ENCODE measurements around the gene TTLL8. TPM values are rescaled to one million over a fixed set of nuclear protein-coding genes. Genes with fewer than 3 reads are reported as not detected.

Gene TTLL8
- total RNA-seq, 1 experiment from 2014 or later = not detected

DNA sequence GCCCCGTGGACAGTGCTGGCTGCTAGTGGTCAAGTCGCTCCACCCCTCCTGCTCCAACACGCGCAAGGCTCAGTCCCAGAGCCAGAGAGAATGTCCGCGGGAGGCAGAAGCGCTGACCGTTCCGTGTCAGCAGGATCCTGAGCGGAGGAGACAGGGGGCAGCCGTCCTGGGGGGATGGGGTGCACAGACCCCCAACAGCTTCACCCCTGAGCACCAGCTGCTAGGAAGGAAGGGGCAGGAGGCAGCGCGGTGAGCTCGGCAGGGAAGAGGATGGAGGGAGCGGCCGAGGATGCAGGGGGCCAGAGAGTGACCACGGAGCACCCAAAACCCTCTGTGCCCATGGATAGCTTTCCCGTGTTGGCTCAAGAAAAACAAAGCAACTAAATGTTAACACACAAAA is 6.4 kb upstream of the TTLL8 start:
- Histone ChIP-seq H3K4me3 (ENCODE audit: low read depth in 2 of 2, low read length in 2 of 2) (no peak overlapping the region), H3K9me3 (ENCODE audit: control insufficient read depth, insufficient read depth, low read depth, low read length) (no peaks in the 10 kb centered on the region), H3K27ac (ENCODE audit: low read length) (no peak overlapping the region), H3K36me3 (ENCODE audit: control insufficient read depth, insufficient read depth, low read length) (no peaks in the 10 kb centered on the region), H3K27me3 (ENCODE audit: control insufficient read depth, insufficient read depth, low read length) (no peaks in the 10 kb centered on the region), H3K4me1 (ENCODE audit: control insufficient read depth, insufficient read depth, low read length) (no peaks in the 10 kb centered on the region)
- no TSS peak for BruUV-seq (replicated peaks)
- DNase-seq (ENCODE audit: low read depth, low spot score) = no peak
- ChIA-PET CTCF (no interaction called here), POLR2A (no interaction called here)
- in situ Hi-C loops (cut with HindIII; ENCODE audit: low pct_unique_long_range_greater_than_20kb, low sequenced_read_pairs) (no loop called here), intact Hi-C loops (cut with micrococcal nuclease; ENCODE audit: unreplicated experiment) (no loop called here)
- TF ChIP-seq, protein P1, sequence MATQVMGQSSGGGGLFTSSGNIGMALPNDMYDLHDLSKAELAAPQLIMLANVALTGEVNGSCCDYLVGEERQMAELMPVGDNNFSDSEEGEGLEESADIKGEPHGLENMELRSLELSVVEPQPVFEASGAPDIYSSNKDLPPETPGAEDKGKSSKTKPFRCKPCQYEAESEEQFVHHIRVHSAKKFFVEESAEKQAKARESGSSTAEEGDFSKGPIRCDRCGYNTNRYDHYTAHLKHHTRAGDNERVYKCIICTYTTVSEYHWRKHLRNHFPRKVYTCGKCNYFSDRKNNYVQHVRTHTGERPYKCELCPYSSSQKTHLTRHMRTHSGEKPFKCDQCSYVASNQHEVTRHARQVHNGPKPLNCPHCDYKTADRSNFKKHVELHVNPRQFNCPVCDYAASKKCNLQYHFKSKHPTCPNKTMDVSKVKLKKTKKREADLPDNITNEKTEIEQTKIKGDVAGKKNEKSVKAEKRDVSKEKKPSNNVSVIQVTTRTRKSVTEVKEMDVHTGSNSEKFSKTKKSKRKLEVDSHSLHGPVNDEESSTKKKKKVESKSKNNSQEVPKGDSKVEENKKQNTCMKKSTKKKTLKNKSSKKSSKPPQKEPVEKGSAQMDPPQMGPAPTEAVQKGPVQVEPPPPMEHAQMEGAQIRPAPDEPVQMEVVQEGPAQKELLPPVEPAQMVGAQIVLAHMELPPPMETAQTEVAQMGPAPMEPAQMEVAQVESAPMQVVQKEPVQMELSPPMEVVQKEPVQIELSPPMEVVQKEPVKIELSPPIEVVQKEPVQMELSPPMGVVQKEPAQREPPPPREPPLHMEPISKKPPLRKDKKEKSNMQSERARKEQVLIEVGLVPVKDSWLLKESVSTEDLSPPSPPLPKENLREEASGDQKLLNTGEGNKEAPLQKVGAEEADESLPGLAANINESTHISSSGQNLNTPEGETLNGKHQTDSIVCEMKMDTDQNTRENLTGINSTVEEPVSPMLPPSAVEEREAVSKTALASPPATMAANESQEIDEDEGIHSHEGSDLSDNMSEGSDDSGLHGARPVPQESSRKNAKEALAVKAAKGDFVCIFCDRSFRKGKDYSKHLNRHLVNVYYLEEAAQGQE (IDR thresholded peaks at IDR 0.05; ENCODE audit: insufficient read depth in 1 of 2, low read depth in 2 of 2, low read length in 1 of 2) = no peak
- TF ChIP-seq SIN3A (IDR thresholded peaks at IDR 0.05; ENCODE audit: borderline replicate concordance, insufficient read depth, low read depth, low read length) = no peak
- TF ChIP-seq, protein P2, sequence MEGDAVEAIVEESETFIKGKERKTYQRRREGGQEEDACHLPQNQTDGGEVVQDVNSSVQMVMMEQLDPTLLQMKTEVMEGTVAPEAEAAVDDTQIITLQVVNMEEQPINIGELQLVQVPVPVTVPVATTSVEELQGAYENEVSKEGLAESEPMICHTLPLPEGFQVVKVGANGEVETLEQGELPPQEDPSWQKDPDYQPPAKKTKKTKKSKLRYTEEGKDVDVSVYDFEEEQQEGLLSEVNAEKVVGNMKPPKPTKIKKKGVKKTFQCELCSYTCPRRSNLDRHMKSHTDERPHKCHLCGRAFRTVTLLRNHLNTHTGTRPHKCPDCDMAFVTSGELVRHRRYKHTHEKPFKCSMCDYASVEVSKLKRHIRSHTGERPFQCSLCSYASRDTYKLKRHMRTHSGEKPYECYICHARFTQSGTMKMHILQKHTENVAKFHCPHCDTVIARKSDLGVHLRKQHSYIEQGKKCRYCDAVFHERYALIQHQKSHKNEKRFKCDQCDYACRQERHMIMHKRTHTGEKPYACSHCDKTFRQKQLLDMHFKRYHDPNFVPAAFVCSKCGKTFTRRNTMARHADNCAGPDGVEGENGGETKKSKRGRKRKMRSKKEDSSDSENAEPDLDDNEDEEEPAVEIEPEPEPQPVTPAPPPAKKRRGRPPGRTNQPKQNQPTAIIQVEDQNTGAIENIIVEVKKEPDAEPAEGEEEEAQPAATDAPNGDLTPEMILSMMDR (IDR thresholded peaks at IDR 0.05) = no peak
- no peak for ATAC-seq

DNA sequence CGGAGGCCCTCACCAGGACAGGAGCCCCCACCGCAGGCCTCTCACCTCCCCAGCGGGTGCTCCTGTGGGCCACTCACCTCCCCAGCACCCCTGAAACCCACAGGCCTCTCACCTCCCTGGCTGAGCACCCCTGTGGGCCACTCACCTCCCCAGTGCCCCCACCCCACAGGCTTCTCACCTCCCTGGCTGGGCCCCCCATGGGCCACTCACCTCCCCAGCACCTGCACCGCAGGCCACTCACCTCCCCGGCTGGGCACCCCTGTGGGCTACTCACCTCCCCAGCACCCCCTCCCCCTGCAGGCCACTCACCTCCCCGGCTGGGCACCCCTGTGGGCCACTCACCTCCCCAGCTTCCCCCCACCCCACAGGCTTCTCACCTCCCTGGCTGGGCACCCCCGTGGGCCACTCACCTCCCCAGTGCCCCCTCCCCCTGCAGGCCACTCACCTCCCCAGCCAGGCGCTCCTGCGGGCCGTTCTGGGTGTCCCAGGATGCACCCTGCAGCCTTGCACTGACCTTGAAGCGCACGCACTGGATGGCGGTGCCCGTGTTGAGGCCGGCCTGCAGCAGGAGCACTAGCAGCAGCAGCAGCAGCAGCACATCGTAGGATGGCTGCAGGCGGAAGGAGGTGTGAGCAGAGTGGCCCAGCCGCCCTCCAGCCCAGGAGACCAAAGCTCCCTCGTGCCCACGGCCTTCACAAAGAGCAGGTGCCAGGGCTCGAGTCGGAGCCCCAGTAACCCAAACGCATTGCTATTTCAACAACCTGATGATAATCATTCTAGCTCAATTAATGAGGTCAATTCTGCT is 5.7 kb upstream of the TTLL8 start:
- in situ Hi-C loops (cut with HindIII; ENCODE audit: low pct_unique_long_range_greater_than_20kb, low sequenced_read_pairs) (no loop called here), intact Hi-C loops (cut with micrococcal nuclease; ENCODE audit: unreplicated experiment) (no loop called here)
- Histone ChIP-seq H3K27me3 (ENCODE audit: control insufficient read depth, insufficient read depth, low read length) (no peaks in the 10 kb centered on the region), H3K27ac (ENCODE audit: low read length) (no peak overlapping the region), H3K4me3 (ENCODE audit: low read depth in 2 of 2, low read length in 2 of 2) (no peak overlapping the region), H3K4me1 (ENCODE audit: control insufficient read depth, insufficient read depth, low read length) (no peaks in the 10 kb centered on the region), H3K9me3 (ENCODE audit: control insufficient read depth, insufficient read depth, low read depth, low read length) (no peaks in the 10 kb centered on the region), H3K36me3 (ENCODE audit: control insufficient read depth, insufficient read depth, low read length) (no peaks in the 10 kb centered on the region)
- ATAC-seq (no peak), DNase-seq (ENCODE audit: low read depth, low spot score) (no peak)
- TF ChIP-seq POLR2AphosphoS5 (IDR thresholded peaks at IDR 0.05; ENCODE audit: low read depth, low read length) = no peak
- no peak for TF ChIP-seq TCF7L2 (IDR thresholded peaks at IDR 0.05; ENCODE audit: low read depth, low read length)
- TF ChIP-seq, protein P2 (IDR thresholded peaks at IDR 0.05) = no peak
- TF ChIP-seq, protein P1 (IDR thresholded peaks at IDR 0.05; ENCODE audit: insufficient read depth in 1 of 2, low read depth in 2 of 2, low read length in 1 of 2) = no peak
- no peak for TF ChIP-seq SIN3A (IDR thresholded peaks at IDR 0.05; ENCODE audit: borderline replicate concordance, insufficient read depth, low read depth, low read length)
- ChIA-PET CTCF (no interaction called here), POLR2A (no interaction called here)
- no TSS peak for BruUV-seq (replicated peaks)

Measured in Panc1 (cell line).